ENCODE results near the gene TRA2B. TPM values are rescaled to one million over a fixed set of nuclear protein-coding genes. Genes with fewer than 3 reads are reported as not detected.

The TRA2B gene
- total RNA-seq, 6 experiments from 2014 or later, result 116 to 151 (median 141) TPM

DNA sequence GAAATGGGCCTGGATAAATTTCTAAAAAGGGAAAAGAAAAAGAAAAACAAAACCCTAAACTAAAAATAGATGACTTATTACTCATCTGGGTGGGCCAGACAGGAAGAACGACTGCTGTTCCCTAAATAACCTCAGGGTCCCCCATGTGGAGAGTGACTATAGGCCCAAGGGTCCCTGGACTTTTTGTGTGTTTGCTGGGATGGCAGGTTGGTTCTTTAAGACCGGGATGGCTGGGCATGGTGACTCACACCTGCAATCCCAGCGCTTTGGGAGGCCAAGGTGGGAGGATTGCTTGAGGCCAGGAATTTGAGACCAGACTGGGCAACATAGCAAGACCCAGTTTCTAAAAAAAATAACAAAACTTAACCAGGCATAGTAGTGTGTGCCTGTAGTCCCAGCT, 43.8 kb upstream of the TRA2B start:
- Mint-ChIP-seq H3K9me3 (no peaks in the 10 kb centered on the region), H3K4me1 (ENCODE audit: low read depth) (peaks cover 33% of the 10 kb centered on the region), H3K27ac (no peak overlapping the region), H3K27me3 (ENCODE audit: insufficient read depth) (peaks cover 7% of the 10 kb centered on the region), H3K36me3 (ENCODE audit: low read depth) (no peaks in the 10 kb centered on the region; the same call in 1 of the 2 replicates), H3K4me3 (no peak overlapping the region)
- TF ChIP-seq, protein P1, sequence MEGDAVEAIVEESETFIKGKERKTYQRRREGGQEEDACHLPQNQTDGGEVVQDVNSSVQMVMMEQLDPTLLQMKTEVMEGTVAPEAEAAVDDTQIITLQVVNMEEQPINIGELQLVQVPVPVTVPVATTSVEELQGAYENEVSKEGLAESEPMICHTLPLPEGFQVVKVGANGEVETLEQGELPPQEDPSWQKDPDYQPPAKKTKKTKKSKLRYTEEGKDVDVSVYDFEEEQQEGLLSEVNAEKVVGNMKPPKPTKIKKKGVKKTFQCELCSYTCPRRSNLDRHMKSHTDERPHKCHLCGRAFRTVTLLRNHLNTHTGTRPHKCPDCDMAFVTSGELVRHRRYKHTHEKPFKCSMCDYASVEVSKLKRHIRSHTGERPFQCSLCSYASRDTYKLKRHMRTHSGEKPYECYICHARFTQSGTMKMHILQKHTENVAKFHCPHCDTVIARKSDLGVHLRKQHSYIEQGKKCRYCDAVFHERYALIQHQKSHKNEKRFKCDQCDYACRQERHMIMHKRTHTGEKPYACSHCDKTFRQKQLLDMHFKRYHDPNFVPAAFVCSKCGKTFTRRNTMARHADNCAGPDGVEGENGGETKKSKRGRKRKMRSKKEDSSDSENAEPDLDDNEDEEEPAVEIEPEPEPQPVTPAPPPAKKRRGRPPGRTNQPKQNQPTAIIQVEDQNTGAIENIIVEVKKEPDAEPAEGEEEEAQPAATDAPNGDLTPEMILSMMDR (IDR thresholded peaks at IDR 0.05), result no peak
- DNase-seq, result no peak

DNA sequence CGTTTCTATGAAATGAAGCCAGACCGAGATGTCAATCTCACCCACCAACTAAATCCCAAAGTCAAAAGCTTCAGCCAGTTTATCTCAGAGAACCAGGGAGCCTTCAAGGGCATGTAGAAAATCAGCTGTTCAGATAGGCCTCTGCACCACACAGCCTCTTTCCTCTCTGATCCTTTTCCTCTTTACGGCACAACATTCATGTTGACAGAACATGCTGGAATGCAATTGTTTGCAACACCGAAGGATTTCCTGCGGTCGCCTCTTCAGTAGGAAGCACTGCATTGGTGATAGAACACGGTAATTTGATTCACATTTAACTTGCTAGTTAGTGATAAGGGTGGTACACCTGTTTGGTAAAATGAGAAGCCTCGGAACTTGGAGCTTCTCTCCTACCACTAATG, 41.9 kb upstream of the TRA2B start:
- H3K4me1 Mint-ChIP-seq (ENCODE audit: low read depth), result peaks cover 33% of the 10 kb centered on the region
- DNase-seq, result no peak
- no peak overlapping the region for H3K4me3 Mint-ChIP-seq
- no peaks in the 10 kb centered on the region; the same call in 1 of the 2 replicates for H3K36me3 Mint-ChIP-seq (ENCODE audit: low read depth)
- H3K27ac Mint-ChIP-seq, result no peak overlapping the region
- H3K9me3 Mint-ChIP-seq, result no peaks in the 10 kb centered on the region
- TF ChIP-seq, protein P1 (IDR thresholded peaks at IDR 0.05), result no peak
- peaks cover 4% of the 10 kb centered on the region for H3K27me3 Mint-ChIP-seq (ENCODE audit: insufficient read depth)

DNA sequence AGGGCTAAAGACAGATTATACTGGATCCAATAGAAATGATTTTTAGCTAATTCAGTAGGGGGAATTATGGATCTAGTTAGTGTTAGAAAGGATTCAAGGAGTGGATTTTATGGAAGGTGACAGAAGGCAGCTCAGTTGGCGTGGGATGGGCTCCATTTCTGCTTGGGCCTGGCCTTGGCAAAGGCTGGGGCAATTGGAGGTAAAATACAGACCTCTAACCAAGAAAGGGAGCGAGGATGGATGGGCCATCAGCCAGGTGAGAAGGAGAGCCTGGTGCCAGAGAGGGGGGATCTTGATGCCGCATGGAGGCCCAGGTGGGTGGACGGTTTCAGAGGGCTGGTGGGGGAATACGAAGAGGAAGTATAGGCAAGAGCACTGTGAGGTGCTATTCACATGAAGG, 40.7 kb upstream of the TRA2B start:
- Mint-ChIP-seq H3K36me3 (ENCODE audit: low read depth) (no peaks in the 10 kb centered on the region; the same call in 1 of the 2 replicates), H3K27ac (no peak overlapping the region), H3K9me3 (no peaks in the 10 kb centered on the region), H3K27me3 (ENCODE audit: insufficient read depth) (peaks cover 3% of the 10 kb centered on the region), H3K4me1 (ENCODE audit: low read depth) (peaks cover 28% of the 10 kb centered on the region), H3K4me3 (no peak overlapping the region)
- no peak for DNase-seq
- TF ChIP-seq, protein P1 (IDR thresholded peaks at IDR 0.05), result no peak

GRCh38 chr3:185977679-185978040, 39.8 kb upstream of the TRA2B start:
- H3K4me1 Mint-ChIP-seq (ENCODE audit: low read depth), result peaks cover 24% of the 10 kb centered on the region

GRCh38 chr3:185976977-185977678, 39.3 kb upstream of the TRA2B start:
- H3K36me3 Mint-ChIP-seq (ENCODE audit: low read depth), result no peaks in the 10 kb centered on the region; the same call in 1 of the 2 replicates
- no peak overlapping the region for H3K27ac Mint-ChIP-seq
- peak; percentile 50 for DNase-seq
- TF ChIP-seq, protein P1 (IDR thresholded peaks at IDR 0.05), result peak; percentile 97
- no peaks in the 10 kb centered on the region; the same call in 1 of the 2 replicates for H3K27me3 Mint-ChIP-seq (ENCODE audit: insufficient read depth)
- H3K4me3 Mint-ChIP-seq, result no peak overlapping the region
- H3K4me1 Mint-ChIP-seq (ENCODE audit: low read depth), result peaks cover 24% of the 10 kb centered on the region
- no peaks in the 10 kb centered on the region for H3K9me3 Mint-ChIP-seq

More at GRCh38 chr3:185977679-185978040, 39.8 kb upstream of the TRA2B start:
- TF ChIP-seq, protein P1 (IDR thresholded peaks at IDR 0.05), result no peak; the same call in none of the 2 replicates
- no peak for DNase-seq
- Mint-ChIP-seq H3K27me3 (ENCODE audit: insufficient read depth) (no peaks in the 10 kb centered on the region; the same call in 1 of the 2 replicates), H3K27ac (no peak overlapping the region), H3K36me3 (ENCODE audit: low read depth) (no peaks in the 10 kb centered on the region; the same call in 1 of the 2 replicates), H3K9me3 (no peaks in the 10 kb centered on the region), H3K4me3 (no peak overlapping the region)

Measured in HFFc6 (cell line).